MM.1S (cell line): ENCODE data around the gene RIPOR2.

ENCODE experiments used
- DNase-seq: peaks from one replicate; pipeline ENCODE4 v3.0.0-alpha.2; 2015
- H2AFZ ChIP-seq: fragments of 300-600 bp; sonication (generic); 2 replicates; pipeline ENCODE4 v1.6.0; 2016; ENCODE audit warnings: antibody characterized with exemption, low read length
- H3F3A ChIP-seq: fragments of 300-600 bp; sonication (generic); 2 replicates; pipeline ENCODE4 v1.6.1; 2016; ENCODE audit warnings: mild to moderate bottlenecking, antibody characterized with exemption, low read length, moderate library complexity, mixed read lengths; ENCODE audit not compliant: insufficient read depth
- H3K27ac ChIP-seq: fragments of 300-600 bp; sonication (generic); 2 replicates; pipeline ENCODE4 v1.5.1; 2016; ENCODE audit warnings: mild to moderate bottlenecking, low read length
- H3K27me3 ChIP-seq: fragments of 300-600 bp; sonication (generic); replicated peaks from 2 replicates; pipeline ENCODE4 v1.6.0; 2016; ENCODE audit warnings: low read length; ENCODE audit not compliant: insufficient read depth
- H3K36me3 ChIP-seq: fragments of 300-600 bp; sonication (generic); replicated peaks from 2 replicates; pipeline ENCODE4 v1.6.1; 2016; ENCODE audit warnings: mild to moderate bottlenecking, low read length, mixed read lengths; ENCODE audit not compliant: insufficient read depth
- H3K4me1 ChIP-seq: fragments of 300-600 bp; sonication (generic); 2 replicates; pipeline ENCODE4 v1.6.1; 2016; ENCODE audit warnings: low read length, mixed read lengths
- H3K4me2 ChIP-seq: fragments of 300-600 bp; sonication (generic); 2 replicates; pipeline ENCODE4 v1.6.0; 2016; ENCODE audit warnings: low read depth, low read length
- H3K4me3 ChIP-seq: fragments of 300-600 bp; sonication (generic); 2 replicates; pipeline ENCODE4 v1.5.1; 2016; ENCODE audit warnings: low read length, mixed read lengths
- H3K79me2 ChIP-seq: fragments of 300-600 bp; sonication (generic); 2 replicates; pipeline ENCODE4 v1.6.1; 2016; ENCODE audit warnings: mixed run types, low read length, mixed read lengths
- H3K9ac ChIP-seq: fragments of 300-600 bp; sonication (generic); 2 replicates; pipeline ENCODE4 v1.6.1; 2016; ENCODE audit warnings: low read length, mixed read lengths
- H3K9me2 ChIP-seq: fragments of 300-600 bp; sonication (generic); replicated peaks from 2 replicates; pipeline ENCODE4 v1.6.1; 2016; ENCODE audit warnings: mild to moderate bottlenecking, low read length, mixed read lengths; ENCODE audit not compliant: insufficient read depth
- H3K9me3 ChIP-seq: fragments of 300-600 bp; sonication (generic); replicated peaks from 2 replicates; pipeline ENCODE4 v1.6.1; 2016; ENCODE audit warnings: mild to moderate bottlenecking, low read length, mixed read lengths; ENCODE audit not compliant: insufficient read depth
- H4K20me1 ChIP-seq: fragments of 300-600 bp; sonication (generic); 2 replicates; pipeline ENCODE4 v1.6.1; 2016; ENCODE audit warnings: mild to moderate bottlenecking, low read length, moderate library complexity, mixed read lengths; ENCODE audit not compliant: insufficient read depth
- CTCF ChIP-seq: fragments of 300-600 bp; sonication (generic); IDR thresholded peaks from 2 replicates; pipeline ENCODE4 v1.5.1; 2016; ENCODE audit warnings: antibody characterized with exemption, low read length, mixed read lengths
- EZH2 ChIP-seq: fragments of 300-600 bp; sonication (generic); optimal IDR thresholded peaks from 2 replicates; pipeline ENCODE3; 2017; ENCODE audit warnings: low read depth, mild to moderate bottlenecking, antibody characterized with exemption, low read length, mixed read lengths
- EZH2phosphoT487 ChIP-seq: fragments of 300-600 bp; sonication (generic); IDR thresholded peaks from 2 replicates; pipeline ENCODE4 v1.6.1; 2018; ENCODE audit warnings: antibody characterized with exemption, low read length

Gene RIPOR2

GRCh38 chr6:24854077-24854666, 81.6 kb downstream of the RIPOR2 start:
- TF ChIP-seq CTCF (no peak), EZH2 (no peak), EZH2phosphoT487 (no peak)
- Histone ChIP-seq H3K9ac (no peak overlapping the region), H3K27me3 (no peaks in the 10 kb centered on the region), H3K36me3 (no peaks in the 10 kb centered on the region), H3K4me3 (no peak overlapping the region), H3K27ac (no peak overlapping the region), H3K9me2 (no peaks in the 10 kb centered on the region), H3F3A (no peaks in the 10 kb centered on the region), H3K4me2 (no peak overlapping the region), H3K79me2 (no peaks in the 10 kb centered on the region), H2AFZ (no peak overlapping the region), H3K4me1 (peaks cover 13% of the 10 kb centered on the region), H4K20me1 (no peaks in the 10 kb centered on the region), H3K9me3 (no peaks in the 10 kb centered on the region)
- no peak for DNase-seq

GRCh38 chr6:24851086-24851485, 84.7 kb downstream of the RIPOR2 start:
- no peaks in the 10 kb centered on the region for H3K27me3 ChIP-seq
- no peaks in the 10 kb centered on the region for H4K20me1 ChIP-seq
- H3K27ac ChIP-seq, result no peak overlapping the region
- no peaks in the 10 kb centered on the region for H3K4me1 ChIP-seq
- no peaks in the 10 kb centered on the region for H3K9me2 ChIP-seq
- no peak overlapping the region for H3K4me3 ChIP-seq
- no peaks in the 10 kb centered on the region for H3K79me2 ChIP-seq
- no peak for TF ChIP-seq EZH2phosphoT487
- TF ChIP-seq EZH2, result no peak
- no peak overlapping the region for H3K4me2 ChIP-seq
- no peak overlapping the region for H2AFZ ChIP-seq
- H3K36me3 ChIP-seq, result no peaks in the 10 kb centered on the region
- no peaks in the 10 kb centered on the region for H3K9me3 ChIP-seq
- H3F3A ChIP-seq, result no peaks in the 10 kb centered on the region
- no peak overlapping the region for H3K9ac ChIP-seq
- DNase-seq, result no peak

- no peaks in the 10 kb centered on the region for H3K9me2 ChIP-seq
- H3K4me1 ChIP-seq, result no peaks in the 10 kb centered on the region
- no peak overlapping the region for H3K4me2 ChIP-seq
- no peaks in the 10 kb centered on the region for H3K36me3 ChIP-seq
- H3K79me2 ChIP-seq, result no peaks in the 10 kb centered on the region
- H3K27me3 ChIP-seq, result no peaks in the 10 kb centered on the region
- H3K9me3 ChIP-seq, result no peaks in the 10 kb centered on the region
- H3K27ac ChIP-seq, result no peak overlapping the region
- TF ChIP-seq CTCF (no peak), EZH2phosphoT487 (no peak), EZH2 (no peak)
- no peak for DNase-seq
- no peaks in the 10 kb centered on the region for H4K20me1 ChIP-seq
- no peak overlapping the region for H2AFZ ChIP-seq
- H3K9ac ChIP-seq, result no peak overlapping the region
- no peaks in the 10 kb centered on the region for H3F3A ChIP-seq
- no peak overlapping the region for H3K4me3 ChIP-seq
Observed at GRCh38 chr6:24849713-24850112, 86.0 kb downstream of the RIPOR2 start.

GRCh38 chr6:24848461-24848860, 87.3 kb downstream of the RIPOR2 start:
- no peak for DNase-seq
- TF ChIP-seq EZH2, result no peak
- Histone ChIP-seq H3K4me1 (no peaks in the 10 kb centered on the region), H3K27ac (no peak overlapping the region), H3K9ac (no peak overlapping the region), H3K79me2 (no peaks in the 10 kb centered on the region), H3K4me2 (no peak overlapping the region), H2AFZ (no peak overlapping the region), H3K4me3 (no peak overlapping the region), H3F3A (no peaks in the 10 kb centered on the region), H3K27me3 (no peaks in the 10 kb centered on the region), H4K20me1 (no peaks in the 10 kb centered on the region), H3K36me3 (no peaks in the 10 kb centered on the region), H3K9me3 (no peaks in the 10 kb centered on the region), H3K9me2 (no peaks in the 10 kb centered on the region)
